Activated CD4-positive, alpha-beta memory T cell treated with anti-CD3 and anti-CD28 coated beads, Interleukin-2, amount 10 ng/mL, durations not matched to agents 7 days and 5 days (primary cell): ENCODE data around the gene PCDH1. TPM values are rescaled to one million over a fixed set of nuclear protein-coding genes. Genes with fewer than 3 reads are reported as not detected.
A peak's percentile ranks its signal among the peaks of the same experiment; 100 is the strongest.
"Not testable (repeated sequence)": the region's sequence is repeated elsewhere in the genome, so short reads cannot be mapped to it uniquely, and the experiment has no call there.

ENCODE experiments used
- CTCF ChIA-PET: fragments of 350-600 bp; sonication (Branson Sonifier 250); formaldehyde crosslinking; loops from one replicate; lab custom pipeline; 2021; ENCODE audit warnings: antibody characterized with exemption, inconsistent platforms; lab: Charles Lee
- POLR2A ChIA-PET: fragments of 350-600 bp; sonication (Branson Sonifier 250); formaldehyde crosslinking; loops from one replicate; lab custom pipeline; 2021; ENCODE audit warnings: antibody characterized with exemption; lab: Charles Lee
- DNase-seq: peaks from one replicate; pipeline ENCODE4 v3.0.0-alpha.2; 2020
- H3K27ac Mint-ChIP-seq: one replicate; pipeline ENCODE4 v1.8.0; 2021; ENCODE audit warnings: mild to moderate bottlenecking, mixed read lengths
- H3K27me3 Mint-ChIP-seq: one replicate; pipeline ENCODE4 v1.8.0; 2021; ENCODE audit warnings: mixed read lengths
- H3K36me3 Mint-ChIP-seq: one replicate; pipeline ENCODE4 v1.8.0; 2021; ENCODE audit warnings: low read depth, mixed read lengths
- H3K4me1 Mint-ChIP-seq: one replicate; pipeline ENCODE4 v1.8.0; 2021; ENCODE audit warnings: mixed read lengths
- H3K4me3 Mint-ChIP-seq: one replicate; pipeline ENCODE4 v1.8.0; 2021; ENCODE audit warnings: mild to moderate bottlenecking, mixed read lengths
- H3K9me3 Mint-ChIP-seq: one replicate; pipeline ENCODE4 v1.8.0; 2021; ENCODE audit warnings: mixed read lengths
- total RNA-seq, 2 experiments: library from RNA; stranded (reverse); gene quantifications; one replicate each; pipeline ENCODE4 v1.2.3, GENCODE V29; 2021

PCDH1 gene
- total RNA-seq = not detected

GRCh38 chr5:141878186-141878710, at the start of gene PCDH1:
Gene PCDH1, minus strand, starts transcription at chr5:141878410. Its CDS starts 148 bp downstream, at chr5:141878262.
- DNase-seq = no peak
- H3K9me3 Mint-ChIP-seq = no peaks in the 10 kb centered on the region
- peaks cover 2% of the 10 kb centered on the region for H3K36me3 Mint-ChIP-seq
- peak within 1 kb of the TSS; percentile 70 for H3K4me3 Mint-ChIP-seq
- ChIA-PET CTCF (interaction anchor here (0.6 to 8.7 kb wide), 22 partner anchors 13 to 781 kb away, joined by 3 to 157 read pairs (median 6); partner anchors contain the start of genes DELE1, PCDH12 and RNF14), POLR2A (interaction anchor here (1.5 to 4.7 kb wide), 4 partner anchors 29 to 185 kb away, joined by 4 to 33 read pairs (median 10); partner anchors contain the start of gene PCDH12)
- H3K27ac Mint-ChIP-seq = no peak within 1 kb of the TSS
- H3K27me3 Mint-ChIP-seq = peaks cover 81% of the 10 kb centered on the region
- H3K4me1 Mint-ChIP-seq = peaks cover 27% of the 10 kb centered on the region

- no peak overlapping the region for H3K4me3 Mint-ChIP-seq
- DNase-seq = no peak
- peaks cover 41% of the 10 kb centered on the region for H3K4me1 Mint-ChIP-seq
- ChIA-PET POLR2A (no interaction called here), CTCF (interaction anchor here (0.6 to 2.2 kb wide), 3 partner anchors 34 to 43 kb away, joined by 3 to 6 read pairs (median 5); partner anchors contain the start of gene RNF14)
- peaks cover 57% of the 10 kb centered on the region for H3K36me3 Mint-ChIP-seq
- no peak overlapping the region for H3K27ac Mint-ChIP-seq
- no peaks in the 10 kb centered on the region for H3K9me3 Mint-ChIP-seq
- H3K27me3 Mint-ChIP-seq = no peaks in the 10 kb centered on the region
Observed at GRCh38 chr5:141926434-141926833, 48.2 kb upstream of the PCDH1 start.

- ChIA-PET CTCF (interaction anchor here (0.6 to 6.3 kb wide), 18 partner anchors 9 to 305 kb away, joined by 3 to 54 read pairs (median 4); partner anchors contain the start of genes DIAPH1, HDAC3, PCDH1 and PCDH12), POLR2A (interaction anchor here (0.7 to 2.9 kb wide), 23 partner anchors 8 to 315 kb away, joined by 3 to 49 read pairs (median 5); partner anchors contain the start of genes FCHSD1, PCDH12 and RNF14)
- H3K27me3 Mint-ChIP-seq = no peaks in the 10 kb centered on the region
- peaks cover 38% of the 10 kb centered on the region for H3K4me1 Mint-ChIP-seq
- H3K27ac Mint-ChIP-seq = peak within 1 kb of the TSS; percentile 83
- H3K9me3 Mint-ChIP-seq = no peaks in the 10 kb centered on the region
- peak; percentile 94 for DNase-seq
- H3K4me3 Mint-ChIP-seq = peak within 1 kb of the TSS; percentile 84
- H3K36me3 Mint-ChIP-seq = peaks cover 35% of the 10 kb centered on the region
Observed at GRCh38 chr5:141923448-141924313, 45.5 kb upstream of the PCDH1 start, which contains the start of gene DELE1. Gene DELE1, plus strand, starts transcription at chr5:141923871. Its CDS starts 71 bp downstream, at chr5:141923942.

GRCh38 chr5:141922827-141923447, 44.7 kb upstream of the PCDH1 start:
- ChIA-PET CTCF (interaction anchor here (0.6 to 6.3 kb wide), 17 partner anchors 8 to 304 kb away, joined by 3 to 54 read pairs (median 4); partner anchors contain the start of genes DIAPH1, HDAC3, PCDH1 and PCDH12), POLR2A (interaction anchor here (0.7 to 2.9 kb wide), 22 partner anchors 9 to 315 kb away, joined by 3 to 49 read pairs (median 5); partner anchors contain the start of genes FCHSD1, PCDH12 and RNF14)
- H3K27me3 Mint-ChIP-seq, H3K9me3 Mint-ChIP-seq, DNase-seq: not testable (repeated sequence)
- peaks cover 31% of the 10 kb centered on the region for H3K4me1 Mint-ChIP-seq
- peak overlapping the region; percentile 84 for H3K4me3 Mint-ChIP-seq
- peak overlapping the region; percentile 83 for H3K27ac Mint-ChIP-seq
- peaks cover 28% of the 10 kb centered on the region for H3K36me3 Mint-ChIP-seq

GRCh38 chr5:141920771-141921170, 42.6 kb upstream of the PCDH1 start:
- no peak for DNase-seq
- no peak overlapping the region for H3K27ac Mint-ChIP-seq
- ChIA-PET POLR2A (no interaction called here), CTCF (interaction anchor here (2.1 to 6.3 kb wide), 2 partner anchors 40 to 229 kb away, joined by 6 to 54 read pairs; no protein-coding TSS in a partner anchor)
- peaks cover 12% of the 10 kb centered on the region for H3K36me3 Mint-ChIP-seq
- peaks cover 12% of the 10 kb centered on the region for H3K27me3 Mint-ChIP-seq
- no peak overlapping the region for H3K4me3 Mint-ChIP-seq
- H3K4me1 Mint-ChIP-seq = peaks cover 18% of the 10 kb centered on the region
- no peaks in the 10 kb centered on the region for H3K9me3 Mint-ChIP-seq

- no peaks in the 10 kb centered on the region for H3K9me3 Mint-ChIP-seq
- ChIA-PET POLR2A (no interaction called here), CTCF (interaction anchor here (1.1 to 6.3 kb wide), 2 partner anchors 41 to 226 kb away, joined by 3 to 54 read pairs; no protein-coding TSS in a partner anchor)
- peaks cover 24% of the 10 kb centered on the region for H3K27me3 Mint-ChIP-seq
- DNase-seq = no peak
- no peak overlapping the region for H3K27ac Mint-ChIP-seq
- peaks cover 17% of the 10 kb centered on the region for H3K4me1 Mint-ChIP-seq
- no peak overlapping the region for H3K4me3 Mint-ChIP-seq
- H3K36me3 Mint-ChIP-seq = peaks cover 6% of the 10 kb centered on the region
Observed at GRCh38 chr5:141919218-141920119, 41.3 kb upstream of the PCDH1 start.

GRCh38 chr5:141917760-141918159, 39.5 kb upstream of the PCDH1 start:
- POLR2A ChIA-PET = interaction anchor here (1.0 kb wide), 1 partner anchor 43 kb away, joined by 4 read pairs; no protein-coding TSS in a partner anchor
- H3K4me3 Mint-ChIP-seq = no peak overlapping the region
- H3K9me3 Mint-ChIP-seq = no peaks in the 10 kb centered on the region
- CTCF ChIA-PET = interaction anchor here (1.3 to 1.5 kb wide), 2 partner anchors 43 to 253 kb away, joined by 3 to 5 read pairs; no protein-coding TSS in a partner anchor
- H3K4me1 Mint-ChIP-seq = peaks cover 14% of the 10 kb centered on the region
- H3K27me3 Mint-ChIP-seq = peaks cover 38% of the 10 kb centered on the region
- DNase-seq = no peak
- no peaks in the 10 kb centered on the region for H3K36me3 Mint-ChIP-seq
- no peak overlapping the region for H3K27ac Mint-ChIP-seq

GRCh38 chr5:141916522-141916921, 38.3 kb upstream of the PCDH1 start:
- no peak for DNase-seq
- Mint-ChIP-seq H3K9me3 (no peaks in the 10 kb centered on the region), H3K4me1 (peaks cover 10% of the 10 kb centered on the region), H3K27ac (no peak overlapping the region), H3K36me3 (no peaks in the 10 kb centered on the region), H3K4me3 (no peak overlapping the region), H3K27me3 (peaks cover 42% of the 10 kb centered on the region)
- ChIA-PET POLR2A (interaction anchor here (1.2 to 1.8 kb wide), 3 partner anchors 8 to 53 kb away, joined by 3 to 7 read pairs (median 5); partner anchors contain the start of genes DELE1, PCDH12 and RNF14), CTCF (interaction anchor here (1.1 to 3.8 kb wide), 4 partner anchors 36 to 224 kb away, joined by 4 to 19 read pairs (median 5); partner anchors contain the start of gene RNF14)

- Mint-ChIP-seq H3K4me3 (no peak overlapping the region), H3K4me1 (peaks cover 10% of the 10 kb centered on the region), H3K36me3 (no peaks in the 10 kb centered on the region), H3K27ac (no peak overlapping the region), H3K27me3 (peaks cover 42% of the 10 kb centered on the region), H3K9me3 (no peaks in the 10 kb centered on the region)
- POLR2A ChIA-PET = interaction anchor here (1.2 to 1.8 kb wide), 3 partner anchors 8 to 53 kb away, joined by 3 to 7 read pairs (median 5); partner anchors contain the start of genes DELE1, PCDH12 and RNF14
- DNase-seq = no peak
- CTCF ChIA-PET = interaction anchor here (1.1 to 3.8 kb wide), 4 partner anchors 36 to 224 kb away, joined by 4 to 19 read pairs (median 5); partner anchors contain the start of gene RNF14
Observed at GRCh38 chr5:141915881-141916336, 37.7 kb upstream of the PCDH1 start.

- Mint-ChIP-seq H3K36me3 (no peaks in the 10 kb centered on the region), H3K4me3 (no peak overlapping the region), H3K27ac (no peak overlapping the region), H3K27me3 (peaks cover 42% of the 10 kb centered on the region), H3K9me3 (no peaks in the 10 kb centered on the region), H3K4me1 (peaks cover 10% of the 10 kb centered on the region)
- CTCF ChIA-PET = interaction anchor here (1.0 to 3.8 kb wide), 2 partner anchors 8 to 35 kb away, joined by 4 to 19 read pairs; partner anchors contain the start of gene DELE1
- POLR2A ChIA-PET = interaction anchor here (1.8 to 3.1 kb wide), 2 partner anchors 9 to 54 kb away, joined by 7 to 13 read pairs; partner anchors contain the start of genes DELE1 and RNF14
- no peak for DNase-seq
Observed at GRCh38 chr5:141914797-141915196, 36.6 kb upstream of the PCDH1 start.
